Stromal cell of bone marrow (primary cell): ENCODE measurements around the gene MAOB.
"Not testable (repeated sequence)": the region's sequence is repeated elsewhere in the genome, so short reads cannot be mapped to it uniquely, and the experiment has no call there.

ENCODE experiments used
- DNase-seq: peaks from one replicate; pipeline ENCODE4 v3.0.0-alpha.2; 2012; ENCODE audit warnings: low read depth

Gene MAOB

DNA sequence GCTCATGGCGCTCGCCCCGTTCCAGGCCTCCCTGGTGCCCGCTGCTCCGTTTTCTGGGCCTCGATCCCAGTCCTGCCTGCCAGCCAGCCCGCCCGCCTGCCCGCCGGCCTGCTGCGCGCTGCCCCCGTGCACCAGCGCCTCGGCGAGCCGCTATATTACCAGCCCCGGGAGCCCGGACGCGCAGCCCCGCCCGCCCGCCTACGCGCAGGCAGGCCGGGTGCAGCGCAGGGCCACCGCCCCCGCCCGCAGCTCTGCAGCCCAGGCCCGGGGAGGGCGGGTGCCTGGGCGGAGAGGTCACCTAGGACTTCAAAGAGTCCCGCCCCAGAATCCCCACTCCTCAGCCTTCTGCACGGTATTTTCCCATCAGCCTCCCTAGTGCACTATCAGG is at the start of gene MAOB:
TSS of gene MAOB (minus strand) at position 157 of the 388 bp plus-strand sequence. CDS start at position 6, 151 bp downstream.
- DNase-seq = no peak

DNA sequence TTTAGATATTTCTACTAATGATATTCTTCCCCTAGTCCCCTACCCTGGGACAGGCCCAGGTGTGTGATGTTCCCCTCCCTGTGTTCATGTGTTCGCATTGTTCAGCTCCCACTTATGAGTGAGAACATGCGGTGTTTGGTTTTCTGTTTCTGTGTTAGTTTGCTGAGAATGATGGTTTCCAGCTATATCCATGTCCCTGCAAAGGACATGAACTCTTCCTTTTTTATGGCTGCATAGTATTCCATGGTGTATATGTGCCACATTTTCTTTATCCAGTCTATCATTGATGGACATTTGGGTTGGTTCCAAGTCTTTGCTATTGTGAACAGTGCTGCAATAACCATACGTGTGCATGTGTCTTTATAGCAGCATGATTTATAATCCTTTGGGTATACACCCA is 39.8 kb upstream of the MAOB start:
- DNase-seq = not testable (repeated sequence)

DNA sequence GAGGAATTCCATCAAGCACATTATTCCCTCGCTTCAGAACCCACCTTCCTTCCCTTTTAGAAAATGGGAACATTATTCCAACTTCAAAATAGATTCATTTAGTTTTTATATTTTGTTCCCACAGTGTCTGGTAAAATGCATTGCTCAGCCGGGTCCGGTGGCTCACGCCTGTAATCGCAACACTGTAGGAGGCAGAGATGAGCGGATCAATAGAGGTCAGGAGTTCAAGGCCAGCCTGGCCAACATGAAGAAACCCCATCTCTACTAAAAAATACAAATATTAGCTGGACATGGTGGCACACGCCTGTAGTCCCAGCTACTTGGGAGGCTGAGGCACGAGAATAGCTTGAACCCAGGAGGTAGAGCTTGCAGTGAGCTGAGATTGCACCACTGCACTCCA is 28.5 kb upstream of the MAOB start:
- DNase-seq = not testable (repeated sequence)

DNA sequence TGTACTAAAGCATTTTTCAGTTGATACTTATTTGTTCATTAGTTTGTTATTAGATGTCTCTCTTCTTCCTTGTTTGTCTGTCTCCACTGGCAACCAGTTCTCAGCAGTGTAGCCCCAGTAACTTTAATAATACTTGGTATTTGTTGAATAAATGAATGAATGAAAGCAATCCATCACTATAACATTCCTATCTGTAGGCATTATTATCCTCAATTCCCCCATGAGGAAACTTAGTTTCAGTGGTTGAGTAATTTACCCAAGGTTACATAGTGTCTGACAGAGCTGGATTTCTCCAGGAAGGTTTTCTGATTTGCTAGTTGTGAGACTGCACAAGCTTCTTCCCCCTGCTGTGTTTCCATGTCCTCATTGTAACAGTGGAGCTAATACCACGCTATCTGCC is 27.8 kb upstream of the MAOB start:
- DNase-seq = no peak

DNA sequence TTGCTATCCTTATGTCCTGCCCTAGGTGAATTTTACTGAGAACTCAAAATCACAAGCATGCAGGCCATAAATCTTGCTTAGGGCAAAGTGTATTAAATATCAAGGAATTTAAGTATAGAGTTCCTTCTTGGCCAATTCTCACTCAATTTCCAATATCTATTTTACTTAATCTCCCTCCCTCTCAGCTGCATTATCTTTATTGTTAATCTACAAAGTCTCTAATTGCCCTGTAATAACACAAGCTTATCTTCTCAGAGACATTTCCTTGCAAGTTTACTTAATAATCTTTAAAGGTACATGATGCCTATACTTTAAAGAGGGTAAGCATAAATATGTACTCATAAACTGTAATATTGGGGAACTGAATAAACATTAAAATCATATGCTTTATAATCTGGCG is 26.9 kb upstream of the MAOB start:
- DNase-seq = no peak

DNA sequence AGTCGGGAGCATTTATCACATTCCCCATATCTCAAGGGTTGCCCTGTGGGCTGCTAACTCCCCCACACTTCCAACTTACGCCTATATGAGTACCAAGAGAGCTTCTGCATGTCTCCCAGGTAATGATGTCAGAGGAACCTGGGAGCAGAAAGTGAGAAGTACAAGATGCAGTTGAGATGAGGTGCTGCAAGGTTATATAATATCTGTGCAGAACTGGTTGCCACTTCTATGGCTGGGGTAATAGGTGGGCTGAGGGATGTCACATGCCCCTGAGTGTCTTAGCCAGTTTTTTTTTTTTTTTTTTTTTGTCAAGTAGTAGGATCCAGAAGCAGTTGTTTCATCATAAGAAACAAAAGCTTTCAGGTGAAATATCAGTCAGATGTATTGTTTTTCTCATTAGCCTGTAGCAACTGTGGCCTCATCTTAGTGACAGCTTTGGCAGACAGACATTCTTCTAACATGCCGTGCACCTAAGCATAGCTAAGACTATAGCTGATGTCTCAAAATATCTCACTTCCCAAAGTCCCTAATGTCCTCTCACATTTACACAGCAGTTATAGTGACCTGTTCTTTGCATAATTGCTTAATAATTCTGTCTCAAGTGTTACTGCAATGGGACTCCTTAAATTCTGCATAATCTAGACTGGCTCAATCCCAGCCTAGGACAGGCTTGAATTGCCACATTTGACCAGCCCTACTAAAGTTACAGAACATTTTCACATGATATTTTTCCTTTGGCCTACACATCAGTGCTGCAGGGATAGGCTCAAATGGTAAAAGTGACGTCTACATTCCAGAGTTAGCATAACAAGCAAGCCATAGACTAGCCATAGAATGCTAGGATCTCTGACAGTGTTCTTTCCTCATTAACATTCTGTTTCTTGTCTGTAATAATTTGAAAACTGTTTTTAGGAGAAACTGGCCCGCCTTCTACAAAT is 17.9 kb upstream of the MAOB start:
- DNase-seq = no peak

DNA sequence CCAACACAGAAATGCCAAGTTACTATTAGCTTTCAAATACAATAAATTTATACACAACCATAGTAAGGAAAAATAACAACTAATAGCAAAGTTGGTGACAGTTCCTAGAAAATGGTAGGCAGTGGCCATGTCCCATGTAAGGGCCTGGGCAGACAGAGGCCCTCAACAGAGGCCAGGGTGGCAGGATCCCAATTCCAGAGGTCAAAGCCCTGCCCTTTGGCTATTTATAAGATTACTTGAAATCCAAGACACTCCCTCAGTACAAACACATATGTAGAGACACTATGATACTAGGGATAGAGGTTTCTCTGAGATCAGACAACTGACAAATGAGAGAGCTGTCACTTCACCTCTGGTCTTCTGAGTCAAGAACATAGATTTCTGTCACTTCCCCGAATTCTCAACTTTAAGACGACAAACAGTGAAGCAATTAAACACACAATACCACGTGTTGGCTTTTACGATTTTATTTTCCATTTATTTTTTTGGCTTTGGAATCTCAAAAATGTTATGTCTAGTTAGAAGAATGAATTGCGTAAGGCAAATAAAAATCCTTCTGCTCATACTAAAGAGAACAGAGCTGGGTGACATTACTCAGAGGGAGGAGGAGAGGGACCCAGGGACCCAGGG is 16.3 kb upstream of the MAOB start:
- no peak for DNase-seq

DNA sequence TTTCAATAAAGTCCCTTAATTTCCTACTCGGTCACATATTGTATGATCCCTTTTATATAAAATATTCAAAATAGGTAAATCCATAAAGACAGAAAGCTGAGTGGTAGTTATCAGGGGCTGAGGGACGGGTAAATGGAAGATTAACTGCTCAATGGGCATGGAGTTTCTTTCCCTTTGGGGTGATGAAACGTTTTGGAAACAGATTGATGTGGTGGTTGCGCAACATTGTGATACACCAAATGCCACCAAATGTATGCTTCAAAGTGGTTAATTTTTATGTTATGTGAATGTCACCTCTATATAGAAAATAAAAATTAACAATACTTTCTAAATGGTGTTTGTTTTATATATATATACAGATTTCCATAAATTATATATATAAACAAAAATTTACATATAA is 15.0 kb upstream of the MAOB start:
- DNase-seq = no peak

DNA sequence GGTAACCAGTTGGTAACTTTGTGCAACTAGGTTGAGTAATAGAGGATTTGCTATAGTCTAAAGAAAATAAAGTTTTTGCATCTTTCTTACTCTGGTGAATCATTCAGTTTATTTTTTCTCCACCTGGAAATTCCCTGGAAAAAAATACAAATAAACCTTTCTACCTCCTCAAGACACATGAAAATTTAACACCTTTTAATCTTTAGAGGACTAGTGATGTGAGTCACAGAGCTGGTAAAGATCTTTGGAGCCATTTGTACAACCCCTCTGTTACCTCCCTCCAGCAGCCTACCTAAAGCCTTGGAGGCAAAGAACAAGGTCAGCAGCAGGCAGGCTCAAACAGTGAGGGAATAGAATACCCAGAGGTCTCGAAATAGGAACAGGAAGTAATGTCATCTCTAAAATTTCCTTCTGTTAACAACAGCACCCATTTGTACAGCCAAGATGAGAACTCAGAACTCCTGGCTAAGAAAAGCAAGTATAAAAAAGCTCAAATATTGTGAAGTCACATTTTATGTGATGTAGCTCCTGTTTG is 10.2 kb upstream of the MAOB start:
- DNase-seq = no peak

DNA sequence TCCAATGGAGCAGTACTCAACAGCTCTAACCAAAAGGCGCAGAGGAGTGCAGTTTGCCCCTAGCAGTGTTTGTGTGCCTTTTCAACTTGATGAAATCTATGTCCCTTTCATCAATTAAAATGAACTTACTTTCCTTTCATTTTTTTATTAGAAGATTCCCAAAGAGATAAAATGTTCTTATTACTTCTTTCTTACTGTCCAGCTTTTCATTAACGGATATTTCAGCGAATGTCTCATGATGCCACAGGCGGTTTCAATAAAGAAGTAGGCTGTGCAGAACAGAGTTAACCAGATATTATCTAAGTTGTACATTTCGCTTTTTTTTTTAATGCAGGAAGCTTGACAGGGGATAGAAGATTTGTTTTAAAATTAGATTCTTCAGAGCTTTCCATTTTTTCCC is 3.4 kb upstream of the MAOB start:
- no peak for DNase-seq

DNA sequence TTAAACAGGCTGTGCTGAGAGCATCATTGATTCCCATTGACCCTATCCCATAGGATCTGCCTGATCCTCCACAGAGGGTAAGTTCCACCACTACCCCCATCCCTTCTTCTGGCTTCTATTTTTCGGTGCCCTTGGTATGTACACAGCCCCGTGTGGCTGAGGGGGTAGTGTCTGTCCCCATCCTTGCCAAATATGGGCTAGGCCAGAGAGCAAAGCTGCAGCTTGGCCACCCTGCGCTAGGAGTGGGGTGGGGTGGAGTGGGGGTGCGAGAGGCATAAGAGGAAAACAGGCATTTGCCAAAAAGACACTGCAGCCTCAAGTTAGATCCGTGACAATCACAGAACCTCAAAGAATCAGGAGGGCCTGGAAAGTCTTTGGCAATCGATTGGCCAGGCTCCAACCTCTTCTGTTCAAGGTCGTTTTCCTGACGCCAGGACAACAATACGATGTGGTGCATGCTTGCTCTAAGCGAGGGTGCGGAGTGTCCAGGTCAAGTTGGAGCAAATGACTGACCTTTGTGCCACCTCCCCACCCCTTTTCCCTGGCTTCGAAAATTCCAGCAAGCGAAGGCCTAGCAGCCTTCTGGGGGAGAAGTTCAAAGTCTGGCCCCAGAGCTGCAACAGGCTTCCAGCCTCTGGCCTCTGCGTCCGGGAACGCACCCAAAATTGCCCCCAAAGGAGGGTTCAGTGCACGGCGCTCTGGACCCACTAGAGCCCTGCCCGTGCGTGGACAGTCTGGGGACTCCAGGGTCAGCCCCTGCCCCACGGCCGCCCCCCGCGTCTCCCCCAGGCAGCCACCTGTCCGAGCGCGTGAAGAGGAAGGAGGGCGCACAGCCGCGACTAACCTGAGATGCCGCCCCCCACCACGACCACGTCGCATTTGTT is 598 bp downstream of the MAOB start:
- no peak for DNase-seq

DNA sequence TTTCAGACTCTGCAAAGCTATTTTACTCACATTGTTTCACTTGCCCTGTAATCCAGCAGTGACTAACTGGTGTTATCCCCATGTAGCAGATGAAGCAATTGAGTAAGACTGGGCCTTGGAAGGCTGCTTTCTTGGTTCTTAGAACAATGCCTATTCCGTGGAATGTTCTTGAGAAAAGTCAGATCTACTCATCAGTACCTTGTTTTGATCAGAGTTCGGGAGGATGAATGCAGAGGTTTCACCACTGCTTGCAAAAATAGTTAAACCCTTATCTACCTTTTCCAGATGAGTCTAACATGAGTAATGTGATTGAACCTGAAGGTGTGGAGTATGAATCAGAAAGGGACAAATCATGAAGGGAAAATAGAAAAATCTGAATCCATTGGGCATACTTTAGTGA is 1.8 kb downstream of the MAOB start:
- DNase-seq = no peak

DNA sequence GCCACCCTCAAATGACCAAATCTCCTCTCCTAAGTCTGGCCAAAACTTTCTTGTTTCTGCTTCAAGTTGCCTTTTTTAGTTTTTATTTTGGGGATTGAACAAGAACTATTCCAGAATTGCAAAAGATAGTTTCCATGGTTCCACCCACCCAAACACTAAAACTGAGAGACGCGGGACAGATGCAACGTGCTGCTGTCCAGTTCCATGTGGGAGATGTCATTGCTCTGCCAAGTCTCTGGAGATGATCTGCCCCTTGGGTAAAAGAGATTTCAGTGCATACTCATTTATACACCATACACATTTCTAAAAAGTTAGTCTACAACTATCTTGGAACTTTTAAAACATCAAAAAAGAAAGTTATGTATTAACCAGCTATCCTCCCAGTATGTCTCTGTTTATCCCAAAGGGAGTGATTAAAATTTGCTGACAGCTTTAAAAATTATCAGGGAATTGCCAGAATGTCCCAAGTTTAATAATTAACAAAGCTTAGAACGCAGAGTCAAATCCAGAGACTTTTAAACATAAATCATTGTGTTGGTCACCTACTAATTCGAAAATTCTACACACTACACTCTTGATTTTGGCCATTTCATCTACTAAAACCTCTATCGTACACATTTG is 3.2 kb downstream of the MAOB start:
- no peak for DNase-seq

DNA sequence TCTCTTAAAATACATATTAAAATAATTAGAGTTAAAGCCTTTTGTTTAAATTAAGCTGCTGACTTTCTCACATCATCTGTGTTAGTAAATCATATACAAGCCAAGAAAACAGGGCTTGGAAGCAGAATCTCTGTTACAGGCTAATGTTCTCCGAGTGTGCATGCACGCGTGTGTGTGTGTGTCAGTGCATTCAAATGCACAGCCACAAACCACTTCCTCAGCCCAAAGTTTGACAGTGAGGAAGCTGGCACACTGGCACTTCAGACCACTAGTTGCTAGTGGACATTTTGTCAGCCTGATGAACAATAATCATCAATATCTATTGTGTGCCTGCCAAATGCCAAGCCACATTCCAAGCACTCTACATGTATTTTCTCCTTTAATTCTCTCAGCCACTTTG is 5.6 kb downstream of the MAOB start:
- DNase-seq = no peak

DNA sequence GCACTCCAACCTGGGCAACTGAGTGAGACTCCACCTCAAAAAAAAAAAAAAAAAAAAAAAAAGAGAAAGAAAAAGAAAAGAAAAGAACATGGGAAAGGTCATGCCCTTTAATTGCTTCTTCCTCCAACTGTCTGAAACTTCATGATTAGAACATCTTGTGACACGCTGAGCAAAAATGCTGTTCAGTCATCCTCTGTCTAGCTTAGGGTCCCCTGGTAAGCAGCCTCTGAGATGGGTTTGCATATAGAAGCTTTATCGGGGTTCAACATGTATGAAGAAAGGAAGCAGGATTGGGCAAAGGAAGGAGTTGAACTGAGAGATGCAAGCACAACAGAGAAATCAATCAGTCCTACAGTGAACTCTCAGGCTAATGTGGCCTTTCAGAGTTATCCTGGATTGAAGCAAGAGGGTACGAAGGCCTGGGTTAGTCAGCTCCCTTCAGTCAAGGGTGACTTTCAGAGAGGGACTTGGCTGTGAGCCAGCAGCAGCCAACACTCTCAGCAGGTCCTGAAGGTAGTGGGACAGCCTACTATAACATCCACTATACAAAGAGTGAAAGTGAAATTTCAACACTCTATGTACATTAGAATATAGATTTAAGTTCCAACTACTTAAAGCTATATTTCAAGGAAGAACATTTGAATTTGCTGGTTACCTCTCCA is 11.4 kb downstream of the MAOB start:
- DNase-seq = no peak

DNA sequence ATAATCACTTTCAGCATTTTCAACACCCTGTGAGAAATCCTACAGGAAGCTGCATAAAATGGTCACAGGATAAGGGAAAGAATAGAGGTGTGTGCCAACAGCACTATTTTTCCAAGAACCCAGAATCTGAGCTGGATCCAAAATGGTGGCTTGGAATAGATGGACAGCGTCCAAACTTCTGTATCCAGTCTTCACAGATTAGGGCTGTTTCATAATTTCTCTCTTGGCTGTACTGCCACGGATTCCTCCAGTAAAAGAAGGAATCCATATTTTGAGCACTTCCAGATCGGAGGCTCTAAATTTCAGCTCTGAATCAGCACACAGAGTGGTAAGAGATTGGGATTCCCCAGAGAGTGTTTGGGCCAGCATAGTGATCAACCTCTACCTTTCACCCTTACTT is 12.2 kb downstream of the MAOB start:
- DNase-seq = no peak

DNA sequence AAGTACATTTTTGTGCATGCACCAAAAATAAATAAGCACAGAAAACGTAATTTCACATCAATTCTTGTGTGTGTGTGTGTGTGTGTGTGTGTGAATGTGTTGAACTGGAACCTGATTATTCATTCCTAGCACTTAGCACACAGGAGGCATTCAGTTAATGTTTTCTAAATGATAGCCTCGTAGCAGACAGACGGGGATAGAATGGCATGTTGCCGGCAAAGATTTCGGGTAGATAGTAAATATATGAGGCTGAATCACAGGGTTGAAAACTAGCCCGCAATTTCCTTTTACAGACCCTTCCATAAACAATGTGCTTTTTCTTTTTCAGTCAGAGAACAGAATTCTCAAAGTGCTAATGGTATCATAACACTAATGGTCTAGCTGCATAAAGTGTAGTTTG is 13.5 kb downstream of the MAOB start:
- DNase-seq = no peak

DNA sequence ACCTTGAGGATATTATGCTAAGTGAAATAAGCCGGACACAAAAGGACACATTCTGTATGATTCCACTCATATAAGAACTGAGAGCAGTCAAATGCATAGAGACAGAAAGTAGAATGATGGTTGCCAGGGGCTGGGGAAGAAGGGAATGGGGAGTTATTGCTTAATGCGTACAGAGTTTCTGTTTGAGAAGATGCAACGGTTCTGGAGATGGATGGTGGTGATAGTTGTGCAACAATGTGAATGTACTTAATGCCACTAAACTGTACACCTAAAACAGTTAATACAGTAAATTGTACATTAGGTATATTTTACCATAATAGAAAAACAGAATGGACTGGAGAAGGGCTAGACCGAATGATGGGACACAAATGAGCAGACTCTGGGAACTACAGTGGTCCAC is 15.8 kb downstream of the MAOB start:
- DNase-seq = no peak

DNA sequence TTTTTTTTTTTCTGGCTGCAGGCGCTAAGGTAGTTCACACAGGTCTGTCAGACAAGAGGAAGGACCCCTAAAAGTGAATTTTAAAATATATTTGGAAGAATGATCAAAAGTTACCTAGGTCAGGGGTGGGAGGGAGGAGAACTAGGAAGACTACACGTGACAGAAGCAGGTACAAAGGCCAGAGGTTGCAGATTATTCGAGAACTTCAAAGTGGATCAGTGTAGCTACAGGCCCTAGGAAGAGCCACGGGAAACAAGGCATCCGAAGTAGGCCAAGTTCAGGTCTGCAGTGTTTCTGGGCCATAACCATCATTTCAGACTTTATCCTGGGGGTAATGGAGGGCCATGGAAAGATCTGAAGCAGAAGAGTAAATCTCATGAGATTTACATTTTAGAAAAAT is 16.5 kb downstream of the MAOB start:
- no peak for DNase-seq

DNA sequence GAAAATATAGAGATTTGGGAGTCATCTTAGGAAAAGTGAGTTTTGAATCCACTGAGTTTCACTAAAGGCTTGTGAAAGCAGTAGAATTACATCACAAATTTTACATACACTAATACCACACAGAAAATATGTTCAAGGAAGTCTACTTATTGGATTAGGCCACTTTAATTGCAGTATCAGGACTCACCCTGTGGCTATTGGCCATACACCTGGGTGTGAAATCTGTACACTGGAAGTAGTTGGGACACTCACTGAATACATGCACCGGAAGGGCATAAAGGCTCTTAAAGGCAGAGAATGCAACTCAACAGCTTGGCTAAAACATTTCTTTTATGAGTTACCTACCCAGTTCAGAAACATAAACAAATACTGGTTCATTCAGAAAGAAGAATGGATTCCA is 19.8 kb downstream of the MAOB start:
- DNase-seq = no peak

DNA sequence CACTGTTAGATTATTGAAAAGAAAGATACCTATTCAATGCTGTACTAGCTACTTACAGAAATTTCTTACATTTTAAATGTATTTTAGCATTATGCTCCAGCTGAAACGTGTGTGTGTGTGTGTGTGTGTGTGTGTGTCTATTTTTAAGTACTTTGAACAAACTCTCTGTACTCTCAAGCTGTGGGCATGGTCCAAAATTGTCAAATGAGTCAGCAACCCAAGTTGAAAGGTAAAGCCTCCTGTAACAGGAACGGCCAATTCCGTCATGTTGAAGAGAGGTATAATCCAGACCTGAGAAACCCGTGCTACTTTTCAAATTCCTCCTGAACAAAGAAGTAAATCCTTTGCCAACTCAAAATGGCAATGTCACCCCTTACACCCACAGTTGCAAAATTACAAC is 20.5 kb downstream of the MAOB start:
- DNase-seq = no peak
